GM21723 (cell line): ENCODE data around the gene HHIPL1.

ENCODE experiments used
- ATAC-seq: cut with Tn5 transposase; IDR thresholded peaks from one replicate; pipeline ENCODE4 v1.9.1; 2021; ENCODE audit warnings: mild to moderate bottlenecking, moderate library complexity; ENCODE audit not compliant: unreplicated experiment

Gene HHIPL1

DNA sequence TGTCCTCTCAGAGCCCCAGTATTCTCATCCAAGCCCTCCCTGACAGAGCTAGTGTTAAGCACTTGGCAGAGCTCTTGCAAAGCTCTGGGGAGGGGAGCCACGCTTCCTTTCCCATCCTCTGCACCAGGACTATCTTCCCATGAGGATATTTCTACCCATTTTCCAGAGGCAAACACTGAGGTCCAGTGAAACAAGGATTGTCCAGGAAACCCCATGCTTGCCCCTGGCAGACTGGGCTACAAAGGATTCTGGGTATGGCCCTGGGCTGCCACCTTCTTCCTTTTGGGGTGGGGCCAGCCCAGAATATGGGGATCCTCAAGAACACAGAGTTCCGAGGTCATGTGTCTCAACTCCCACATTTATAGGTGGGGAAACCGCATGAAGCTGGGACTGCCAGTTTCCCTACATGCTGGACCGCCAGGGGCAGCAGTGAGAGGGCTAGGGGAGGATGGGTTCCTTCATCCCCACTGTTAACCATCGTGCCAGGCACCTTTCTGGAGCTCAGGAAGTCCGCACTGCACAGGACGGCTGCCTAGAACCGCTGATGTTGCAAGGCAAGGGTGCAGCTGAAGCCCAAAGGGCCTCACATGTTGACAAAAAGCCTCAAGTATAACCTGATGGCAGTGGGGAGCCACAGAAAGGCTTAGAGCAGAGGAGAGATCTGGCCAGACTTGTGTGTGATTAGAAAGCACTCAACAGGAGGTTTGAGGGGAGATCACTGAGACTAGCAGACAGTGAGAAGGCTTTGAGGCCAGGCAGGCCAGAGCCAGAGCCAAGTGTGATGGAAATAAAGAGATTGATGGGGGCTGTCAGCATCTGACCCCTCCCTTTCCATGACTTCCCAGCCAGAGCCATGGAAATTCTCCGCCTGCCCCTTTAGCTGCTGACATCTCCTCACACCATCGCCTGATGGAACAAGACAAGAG, 35.4 kb upstream of the HHIPL1 start:
- ATAC-seq, result no peak

- no peak for ATAC-seq
Observed at GRCh38 chr14:99611646-99612045, 33.3 kb upstream of the HHIPL1 start.

GRCh38 chr14:99612071-99612737, 32.7 kb upstream of the HHIPL1 start:
- ATAC-seq, result no peak

GRCh38 chr14:99612738-99613330, 32.1 kb upstream of the HHIPL1 start:
- no peak for ATAC-seq

DNA sequence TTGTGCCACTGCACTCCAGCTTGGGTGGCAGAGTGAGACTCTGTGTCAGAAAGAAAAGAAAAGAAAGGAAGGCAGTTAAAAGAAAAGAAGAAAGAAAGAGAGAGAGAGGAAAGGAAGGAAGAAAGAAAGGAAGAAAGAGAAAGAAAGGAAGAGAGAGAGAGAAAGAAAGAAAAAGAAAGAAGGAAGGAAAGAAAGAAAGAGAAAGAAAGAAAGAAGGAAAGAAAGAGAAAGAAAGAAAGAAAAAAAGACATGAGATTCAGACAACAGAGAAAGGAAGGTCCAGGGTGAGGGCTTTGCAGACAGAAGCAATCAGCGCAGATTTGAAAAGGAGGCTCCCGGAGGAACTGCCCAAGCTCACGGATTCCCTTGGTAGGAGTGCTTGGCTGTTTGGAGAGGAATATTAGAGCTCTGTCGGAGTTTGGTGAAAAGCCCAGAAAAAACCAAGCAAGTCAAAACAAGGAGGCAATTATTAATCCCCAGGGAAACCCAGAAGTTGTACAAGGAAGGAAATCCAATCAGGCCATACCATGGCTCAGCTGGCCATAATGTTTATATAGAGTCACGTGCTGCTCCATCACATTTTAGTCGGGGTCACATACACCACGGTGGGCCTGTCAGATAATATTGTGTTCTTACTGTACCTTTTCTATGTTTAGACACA, 29.3 kb upstream of the HHIPL1 start:
- ATAC-seq, result no peak

DNA sequence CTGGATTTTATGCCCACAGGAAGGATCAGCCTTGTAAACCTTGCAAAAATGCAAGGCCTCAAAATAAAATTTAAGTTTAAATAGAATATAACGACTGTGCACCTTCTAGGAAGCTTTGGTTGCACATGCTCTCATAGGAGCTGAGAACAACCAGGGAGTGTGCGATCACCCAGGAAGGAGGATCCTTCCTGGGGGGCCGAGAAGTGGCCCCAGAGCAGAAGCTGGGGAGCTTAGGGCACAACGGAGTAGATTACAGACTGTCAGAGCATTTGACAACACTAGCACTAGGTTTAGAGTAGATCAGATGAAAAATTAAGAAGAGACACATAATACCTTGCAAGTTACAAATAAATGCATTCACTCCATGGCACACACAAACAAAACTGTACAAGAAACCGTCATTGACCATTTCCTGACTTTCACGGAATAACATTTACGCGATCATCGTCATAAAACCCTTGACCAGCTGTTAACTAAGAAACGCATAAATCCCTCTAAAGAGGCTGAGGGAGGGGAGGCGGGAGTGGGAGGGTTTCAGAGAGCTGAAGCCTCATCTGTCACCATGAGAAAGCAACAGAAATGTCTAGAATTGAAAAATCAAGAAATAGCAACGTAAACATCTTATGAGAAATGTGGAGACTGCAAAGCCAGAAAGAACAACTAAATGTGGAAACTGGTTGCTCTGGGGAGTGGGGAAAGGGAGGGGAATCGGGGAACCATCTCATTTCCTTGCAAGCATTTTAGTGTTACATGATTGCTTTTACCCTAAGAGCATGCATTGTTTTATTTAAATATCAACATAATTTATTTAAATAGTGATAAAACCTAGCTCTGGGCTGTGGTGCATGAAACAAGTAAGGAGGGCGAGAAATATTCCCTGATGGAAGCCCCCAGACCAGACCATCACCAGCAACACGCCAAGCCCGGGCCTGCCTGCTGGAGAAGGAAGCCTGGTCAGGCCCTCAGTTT, 27.8 kb upstream of the HHIPL1 start:
- ATAC-seq, result no peak

DNA sequence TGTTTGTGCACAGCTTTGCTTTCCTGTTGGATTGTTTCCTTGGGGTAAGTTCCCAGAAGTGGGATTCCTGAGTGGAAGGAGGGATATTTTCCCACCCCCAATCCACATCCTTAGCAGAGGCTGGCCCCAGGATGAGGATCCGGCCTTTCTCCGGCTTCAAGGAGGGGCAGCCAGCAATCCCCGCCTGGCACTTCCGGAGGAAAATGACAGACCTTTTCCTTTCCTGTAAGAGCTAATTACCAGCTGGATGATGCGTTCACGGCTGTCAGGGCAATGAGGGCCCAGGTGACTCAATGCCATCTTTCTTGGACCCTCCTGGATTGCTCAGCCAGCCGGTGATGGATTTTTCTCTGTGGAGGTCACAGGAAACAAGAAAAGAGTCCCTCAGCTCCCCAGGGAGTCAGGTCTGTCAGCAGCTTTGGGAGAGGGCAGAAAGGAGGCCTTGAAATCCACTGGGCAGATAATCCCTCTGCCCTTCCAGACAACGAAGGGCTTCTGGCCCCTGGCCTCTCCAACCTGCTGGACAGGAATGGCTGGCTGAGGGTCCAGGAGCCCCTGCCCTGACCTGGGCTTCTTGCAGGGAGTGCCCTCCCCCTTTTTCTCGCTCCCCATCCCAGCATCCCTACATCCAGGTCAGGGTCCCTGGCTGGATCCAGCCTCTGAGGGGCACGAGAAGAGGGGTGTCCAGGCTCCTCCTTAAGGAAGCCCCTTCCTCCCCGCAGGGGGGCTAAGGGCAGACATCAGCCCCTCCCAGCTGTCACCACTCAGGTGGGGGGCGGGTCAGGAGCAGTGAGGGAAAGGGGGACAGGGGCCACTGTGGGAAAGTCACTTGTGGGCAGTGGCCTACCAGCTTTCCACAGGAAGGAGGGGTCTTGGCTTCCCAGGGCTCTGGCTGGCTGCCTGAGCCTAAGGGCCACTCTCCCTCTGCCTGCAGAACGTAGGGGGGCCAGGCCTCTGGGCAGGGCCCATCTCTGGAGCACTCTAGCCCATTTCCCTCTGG, 24.8 kb upstream of the HHIPL1 start:
- no peak for ATAC-seq

- ATAC-seq, result no peak
Observed at GRCh38 chr14:99621948-99622347, 23.0 kb upstream of the HHIPL1 start.

DNA sequence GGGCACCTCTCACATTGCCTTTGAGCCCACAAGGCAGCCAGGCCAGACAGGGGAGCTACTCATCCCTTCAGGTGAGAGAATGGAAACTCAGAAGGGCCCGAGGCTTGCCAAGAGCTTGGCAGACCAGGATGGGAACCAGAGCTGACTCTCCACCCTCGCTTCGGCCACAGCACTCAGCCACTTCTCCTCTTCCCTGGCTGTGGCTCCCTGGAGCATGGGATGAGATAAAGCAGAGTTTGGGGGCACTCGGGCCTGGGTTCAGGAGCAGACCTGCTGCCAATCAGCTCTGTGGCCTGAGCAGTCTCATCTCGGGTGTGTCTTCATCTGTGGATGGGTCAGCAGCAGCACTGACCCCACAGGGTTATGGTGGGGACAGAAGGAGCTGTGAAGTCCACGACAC, 20.9 kb upstream of the HHIPL1 start:
- no peak for ATAC-seq

DNA sequence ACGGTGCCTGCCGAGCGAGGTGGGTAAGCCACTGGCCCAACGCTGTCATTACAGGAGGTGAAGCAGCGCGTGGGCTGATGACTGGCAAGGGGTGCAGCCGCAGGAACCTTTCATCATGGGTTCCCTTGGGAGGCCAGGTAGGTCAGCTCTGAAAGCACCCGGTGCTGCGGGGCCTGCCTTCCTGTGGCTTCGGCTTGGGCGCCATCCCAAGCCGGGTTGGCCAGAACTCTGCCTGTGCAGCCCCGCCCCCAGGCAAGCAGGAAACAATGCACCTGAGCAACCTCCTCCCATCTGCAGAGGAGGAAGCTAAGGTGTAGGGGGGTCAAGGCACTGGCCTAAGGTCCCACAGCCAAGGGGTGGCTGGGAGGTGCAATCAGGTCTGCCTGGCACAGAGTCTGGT, 20.0 kb upstream of the HHIPL1 start:
- ATAC-seq, result no peak

GRCh38 chr14:99625476-99625875, 19.5 kb upstream of the HHIPL1 start:
- ATAC-seq, result no peak

- ATAC-seq, result no peak
Observed at GRCh38 chr14:99626041-99626648, 18.8 kb upstream of the HHIPL1 start.

GRCh38 chr14:99627100-99627499, 17.8 kb upstream of the HHIPL1 start:
- no peak for ATAC-seq

DNA sequence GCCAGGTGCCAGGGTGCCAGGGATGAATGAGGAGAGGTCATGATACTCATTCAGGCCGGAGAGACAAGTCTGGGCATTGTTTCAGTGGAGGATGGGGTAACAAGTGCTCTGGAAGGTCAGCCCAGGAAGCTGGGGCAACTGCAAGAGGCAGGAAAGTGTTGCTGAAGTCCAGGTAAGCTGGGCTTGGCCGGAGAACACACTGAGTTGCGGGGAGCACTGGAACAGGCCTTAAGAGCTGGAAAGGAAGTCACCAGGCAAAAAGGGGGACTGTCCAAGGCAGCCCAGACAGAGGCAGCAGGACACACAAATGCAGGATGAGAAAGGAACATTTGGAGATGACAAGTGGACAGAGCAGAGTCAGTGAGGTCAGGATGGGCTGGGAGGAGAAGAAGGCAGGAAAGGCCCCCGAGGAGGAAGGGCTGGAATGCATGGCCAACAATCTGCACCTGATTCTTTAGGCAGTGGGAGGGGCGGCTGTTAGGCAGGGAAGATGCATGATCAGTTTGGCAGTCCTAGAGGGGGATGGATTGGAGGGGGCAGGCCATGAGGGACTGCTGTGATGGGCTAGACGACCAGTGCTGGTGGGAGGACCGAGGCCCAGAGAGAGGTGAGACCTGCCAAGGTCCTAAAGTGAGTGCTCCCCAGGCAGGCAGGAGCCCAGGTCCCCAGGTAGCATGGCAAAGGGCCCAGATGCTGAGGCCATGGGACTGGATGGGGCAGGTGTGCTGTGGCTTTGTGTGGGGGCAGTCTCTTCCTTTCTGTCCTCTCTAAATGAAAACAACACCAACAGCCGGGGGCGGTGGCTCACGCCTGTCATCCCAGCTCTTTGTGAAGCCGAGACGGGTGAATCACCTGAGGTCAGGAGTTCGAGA, 17.2 kb upstream of the HHIPL1 start:
- no peak for ATAC-seq

GRCh38 chr14:99628887-99629618, 15.9 kb upstream of the HHIPL1 start:
- ATAC-seq, result peak; percentile 71

GRCh38 chr14:99630202-99630601, 14.7 kb upstream of the HHIPL1 start:
- ATAC-seq, result no peak
